IPS-20b (cell line): ENCODE measurements around the gene PTPRB.
"Not testable (repeated sequence)": the region's sequence is repeated elsewhere in the genome, so short reads cannot be mapped to it uniquely, and the experiment has no call there.

ENCODE experiments used
- H3K27ac ChIP-seq: one replicate; pipeline ENCODE4 v1.5.1; 2013; ENCODE audit warnings: low read length
- H3K27me3 ChIP-seq: 2 replicates; pipeline ENCODE4 v1.6.1; 2013; ENCODE audit warnings: mild to moderate bottlenecking, low read length, inconsistent platforms; ENCODE audit not compliant: insufficient read depth
- H3K36me3 ChIP-seq: 2 replicates; pipeline ENCODE4 v1.6.1; 2013; ENCODE audit warnings: low read depth, mild to moderate bottlenecking, inconsistent platforms, low read length, moderate library complexity; ENCODE audit not compliant: insufficient read depth
- H3K4me1 ChIP-seq: 2 replicates; pipeline ENCODE4 v1.6.1; 2013; ENCODE audit warnings: mild to moderate bottlenecking, control low read depth, inconsistent platforms, low read length, moderate library complexity; ENCODE audit not compliant: insufficient read depth
- H3K4me3 ChIP-seq: 2 replicates; pipeline ENCODE4 v1.5.1; 2013; ENCODE audit warnings: mild to moderate bottlenecking, low read length, inconsistent platforms
- H3K9ac ChIP-seq: 2 replicates; pipeline ENCODE4 v1.6.1; 2013; ENCODE audit warnings: low read depth, mild to moderate bottlenecking, inconsistent platforms, low read length, moderate library complexity
- H3K9me3 ChIP-seq: 2 replicates; pipeline ENCODE4 v1.6.1; 2013; ENCODE audit warnings: mild to moderate bottlenecking, low read depth, low read length, inconsistent platforms; ENCODE audit not compliant: insufficient read depth

The PTPRB gene

GRCh38 chr12:70534466-70534865 is 102.8 kb downstream of the PTPRB start:
- Histone ChIP-seq H3K9ac (no peak overlapping the region), H3K27me3 (no peaks in the 10 kb centered on the region), H3K36me3 (no peaks in the 10 kb centered on the region), H3K4me3 (no peak overlapping the region), H3K4me1 (no peaks in the 10 kb centered on the region), H3K9me3 (no peaks in the 10 kb centered on the region), H3K27ac (no peak overlapping the region)

DNA sequence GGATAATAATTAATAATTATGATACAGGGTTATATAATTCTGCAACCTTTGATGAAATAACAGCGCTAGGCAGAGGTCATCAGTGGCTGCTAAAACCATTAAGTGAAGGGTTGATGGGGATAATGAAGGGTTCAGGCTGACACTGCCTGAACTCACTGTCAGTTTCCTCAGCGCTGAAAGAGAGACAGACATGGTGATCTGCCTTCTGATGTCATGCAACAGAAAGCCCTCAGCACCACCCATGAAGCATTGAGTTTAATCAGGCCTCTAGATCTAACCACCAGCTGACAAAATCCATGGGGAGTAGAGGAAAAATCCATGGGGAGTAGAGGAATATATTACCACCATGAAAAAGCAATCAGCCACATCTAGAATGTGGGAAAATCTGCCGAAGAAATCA is 107.6 kb downstream of the PTPRB start:
- no peaks in the 10 kb centered on the region for H3K36me3 ChIP-seq
- H3K27ac ChIP-seq, result no peak overlapping the region
- no peaks in the 10 kb centered on the region for H3K4me1 ChIP-seq
- H3K9me3 ChIP-seq, result no peaks in the 10 kb centered on the region
- H3K9ac ChIP-seq, result no peak overlapping the region
- H3K4me3 ChIP-seq, result no peak overlapping the region
- no peaks in the 10 kb centered on the region for H3K27me3 ChIP-seq

DNA sequence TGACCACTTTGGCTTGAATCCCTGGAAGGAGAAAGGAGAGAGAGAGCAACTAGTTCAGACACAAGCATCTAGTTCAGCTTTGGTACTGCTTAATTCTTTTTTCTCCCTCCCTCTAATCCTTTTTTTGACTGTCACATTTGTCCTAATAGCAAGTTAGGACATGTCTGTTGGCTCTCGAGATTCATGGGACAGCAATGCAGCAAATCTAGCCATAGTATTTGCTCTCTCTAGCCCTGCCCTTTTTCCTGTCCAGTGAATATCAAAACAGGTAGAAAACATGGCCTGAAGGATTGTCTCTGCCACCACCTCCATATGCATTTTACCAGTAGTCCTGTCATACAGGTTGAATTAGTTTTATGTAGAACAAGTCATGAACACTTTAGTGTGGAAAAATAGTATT is 116.4 kb downstream of the PTPRB start:
- Histone ChIP-seq H3K9ac (no peak overlapping the region), H3K27me3 (no peaks in the 10 kb centered on the region), H3K9me3 (no peaks in the 10 kb centered on the region; the same call in 1 of the 2 replicates), H3K4me3 (no peak overlapping the region), H3K27ac (no peak overlapping the region), H3K36me3 (no peaks in the 10 kb centered on the region), H3K4me1 (no peaks in the 10 kb centered on the region)

DNA sequence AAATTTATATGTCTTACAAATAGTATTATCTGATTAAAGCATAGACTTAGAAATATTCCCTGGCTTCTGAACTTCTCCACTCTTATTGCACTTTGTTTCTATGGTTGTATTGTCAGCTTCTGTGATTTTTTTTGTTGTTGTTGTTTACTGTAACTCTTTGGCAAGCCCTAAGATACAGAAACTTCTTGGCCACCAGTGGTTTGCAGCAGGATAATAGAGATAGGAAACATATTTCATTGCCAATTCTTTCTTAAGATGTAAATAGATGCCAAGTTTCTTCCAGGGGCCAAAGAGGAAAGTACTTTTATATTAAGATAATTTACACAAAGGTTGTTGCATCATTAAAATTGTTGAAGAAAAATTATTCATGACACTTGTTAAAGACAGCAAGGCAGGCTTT is 123.8 kb downstream of the PTPRB start:
- H3K4me3 ChIP-seq, result no peak overlapping the region
- peaks cover 3% of the 10 kb centered on the region; the same call in 1 of the 2 replicates for H3K9me3 ChIP-seq
- no peaks in the 10 kb centered on the region; the same call in 1 of the 2 replicates for H3K27me3 ChIP-seq
- H3K27ac ChIP-seq, result no peak overlapping the region
- H3K36me3 ChIP-seq, result no peaks in the 10 kb centered on the region
- 0 out of 2 replicates have a peak, but pooled peaks cover under 1% of the 10 kb centered on the region for H3K4me1 ChIP-seq
- no peak overlapping the region for H3K9ac ChIP-seq

DNA sequence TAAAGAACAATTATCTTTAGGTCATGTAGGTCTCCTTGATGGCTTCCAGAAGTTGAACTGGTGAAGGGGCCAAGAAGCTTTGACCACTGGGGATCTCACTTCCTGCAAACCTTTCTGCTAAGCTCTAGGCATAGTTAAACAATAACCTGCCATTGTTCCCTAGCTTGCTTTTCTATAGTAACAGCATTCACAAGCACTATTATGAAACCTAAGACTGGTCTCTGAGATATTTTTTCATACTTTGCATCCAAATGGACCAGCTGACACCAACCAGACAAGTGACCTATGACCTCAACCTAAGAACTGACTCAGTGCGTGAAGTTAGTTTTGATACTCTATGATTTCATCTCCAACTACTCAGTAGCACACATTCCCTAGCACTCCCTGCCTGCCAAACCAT is 129.1 kb downstream of the PTPRB start:
- H3K4me3 ChIP-seq, result no peak overlapping the region
- H3K36me3 ChIP-seq, result no peaks in the 10 kb centered on the region
- no peak overlapping the region for H3K27ac ChIP-seq
- no peaks in the 10 kb centered on the region; the same call in 1 of the 2 replicates for H3K27me3 ChIP-seq
- H3K4me1 ChIP-seq, result peaks cover 12% of the 10 kb centered on the region; the same call in 1 of the 2 replicates
- H3K9me3 ChIP-seq, result peaks cover 6% of the 10 kb centered on the region; the same call in 1 of the 2 replicates
- no peak overlapping the region for H3K9ac ChIP-seq

- Histone ChIP-seq H3K9ac (no peak overlapping the region), H3K9me3 (peaks cover 6% of the 10 kb centered on the region; the same call in 1 of the 2 replicates), H3K4me3 (no peak overlapping the region), H3K27ac (no peak overlapping the region), H3K4me1 (peaks cover 12% of the 10 kb centered on the region; the same call in 1 of the 2 replicates), H3K36me3 (no peaks in the 10 kb centered on the region), H3K27me3 (no peaks in the 10 kb centered on the region; the same call in 1 of the 2 replicates)
Measured at GRCh38 chr12:70507442-70507841, 129.8 kb downstream of the PTPRB start.

- Histone ChIP-seq H3K36me3 (no peaks in the 10 kb centered on the region), H3K9me3 (peaks cover 36% of the 10 kb centered on the region), H3K4me3 (no peak overlapping the region), H3K4me1 (no peaks in the 10 kb centered on the region), H3K27me3 (no peaks in the 10 kb centered on the region), H3K9ac (no peak overlapping the region), H3K27ac (no peak overlapping the region)
Measured at GRCh38 chr12:70497508-70497907, 139.7 kb downstream of the PTPRB start.

- peaks cover 22% of the 10 kb centered on the region for H3K9me3 ChIP-seq
- H3K27me3 ChIP-seq, H3K4me1 ChIP-seq, H3K27ac ChIP-seq, H3K9ac ChIP-seq, H3K4me3 ChIP-seq, H3K36me3 ChIP-seq: not testable (repeated sequence)
Measured at GRCh38 chr12:70492904-70493303, 144.3 kb downstream of the PTPRB start.

DNA sequence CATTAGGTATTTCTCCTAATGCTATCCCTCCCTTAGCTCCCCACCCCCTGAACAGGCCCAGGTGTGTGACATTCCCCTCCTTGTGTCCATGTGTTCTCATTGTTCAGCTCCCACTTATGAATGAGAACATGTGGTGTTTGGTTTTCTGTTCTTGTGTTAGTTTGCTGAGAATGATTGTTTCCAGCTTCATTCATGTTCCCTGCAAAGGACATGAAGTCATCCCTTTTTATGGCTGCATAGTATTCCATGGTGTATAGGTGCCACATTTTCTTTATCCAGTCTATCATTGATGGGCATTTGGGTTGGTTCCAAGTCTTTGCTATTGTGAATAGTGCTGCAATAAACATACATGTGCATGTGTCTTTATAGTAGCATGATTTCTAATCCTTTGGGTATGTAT is 146.3 kb downstream of the PTPRB start:
- not testable (repeated sequence) for H3K9me3 ChIP-seq, H3K27me3 ChIP-seq, H3K36me3 ChIP-seq, H3K9ac ChIP-seq, H3K4me3 ChIP-seq, H3K27ac ChIP-seq, H3K4me1 ChIP-seq

DNA sequence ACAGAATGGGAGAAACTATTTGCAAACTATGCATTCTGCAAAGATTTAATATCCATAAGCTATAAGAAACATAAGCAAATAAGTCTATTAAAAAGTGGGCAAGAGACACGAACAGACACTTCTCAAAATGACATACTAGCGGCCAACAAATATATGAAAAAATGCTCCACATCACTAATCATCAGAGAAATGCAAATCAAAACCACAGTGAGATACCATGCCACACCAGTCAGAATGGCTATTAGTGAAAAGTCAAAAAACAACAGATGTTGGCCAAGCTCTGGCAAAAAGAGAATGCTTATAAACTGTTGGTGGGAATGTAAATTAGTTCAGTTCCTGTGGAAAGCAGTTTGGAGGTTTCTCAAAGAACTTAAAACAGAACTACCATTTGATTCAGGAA is 149.8 kb downstream of the PTPRB start:
- Histone ChIP-seq H3K27me3 (no peaks in the 10 kb centered on the region), H3K9ac (no peak overlapping the region), H3K4me3 (no peak overlapping the region), H3K36me3 (no peaks in the 10 kb centered on the region), H3K4me1 (no peaks in the 10 kb centered on the region), H3K9me3 (peaks cover 7% of the 10 kb centered on the region), H3K27ac (no peak overlapping the region)

DNA sequence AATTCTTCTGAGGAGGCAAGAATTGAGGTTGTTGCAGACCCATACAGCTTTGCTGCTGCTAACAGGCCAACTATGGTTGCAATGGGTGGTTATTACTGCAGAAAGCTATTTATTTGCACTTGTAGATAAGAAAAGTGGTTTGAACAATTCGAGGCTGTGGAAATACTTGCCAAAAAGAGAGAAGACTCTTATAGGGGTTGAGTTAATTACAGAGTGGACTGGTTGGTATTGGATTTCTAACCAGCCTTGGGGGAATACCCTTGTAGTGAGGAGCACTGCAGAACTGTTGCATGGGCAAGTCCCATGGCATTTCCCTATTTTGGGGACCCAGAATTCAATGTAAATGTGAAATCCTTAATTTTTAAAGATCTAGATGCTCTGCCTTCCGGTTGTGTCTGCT is 150.6 kb downstream of the PTPRB start:
- no peaks in the 10 kb centered on the region for H3K36me3 ChIP-seq
- H3K27me3 ChIP-seq, result no peaks in the 10 kb centered on the region
- no peaks in the 10 kb centered on the region for H3K4me1 ChIP-seq
- H3K9ac ChIP-seq, result no peak overlapping the region
- peaks cover 7% of the 10 kb centered on the region for H3K9me3 ChIP-seq
- no peak overlapping the region for H3K27ac ChIP-seq
- H3K4me3 ChIP-seq, result no peak overlapping the region

DNA sequence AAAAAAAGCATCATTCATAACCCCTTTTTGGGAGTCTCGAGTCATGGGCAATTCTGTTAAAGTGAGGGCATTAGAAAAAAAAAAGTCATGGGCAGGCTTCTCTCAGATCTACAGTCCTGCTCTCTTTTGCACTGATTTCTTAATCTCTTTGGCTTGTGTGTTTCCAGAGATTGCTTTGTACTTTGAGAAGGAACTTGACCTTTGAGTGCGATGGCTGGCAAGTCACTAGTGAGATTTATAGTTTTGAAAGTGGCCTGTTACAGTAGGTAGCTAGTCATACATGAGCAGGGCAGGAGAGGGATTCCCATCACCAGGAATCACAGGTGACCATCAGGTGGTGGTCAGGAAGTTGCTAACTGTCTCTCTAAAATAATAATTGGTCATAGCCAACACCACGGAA is 151.5 kb downstream of the PTPRB start:
- no peaks in the 10 kb centered on the region for H3K36me3 ChIP-seq
- no peak overlapping the region for H3K4me3 ChIP-seq
- H3K27ac ChIP-seq, result no peak overlapping the region
- no peaks in the 10 kb centered on the region for H3K4me1 ChIP-seq
- H3K9ac ChIP-seq, result no peak overlapping the region
- no peaks in the 10 kb centered on the region for H3K27me3 ChIP-seq
- H3K9me3 ChIP-seq, result peaks cover 7% of the 10 kb centered on the region

GRCh38 chr12:70484464-70484863 is 152.8 kb downstream of the PTPRB start:
- no peaks in the 10 kb centered on the region for H3K4me1 ChIP-seq
- H3K9ac ChIP-seq, result no peak overlapping the region
- no peaks in the 10 kb centered on the region for H3K27me3 ChIP-seq
- H3K27ac ChIP-seq, result no peak overlapping the region
- peaks cover 2% of the 10 kb centered on the region for H3K9me3 ChIP-seq
- H3K36me3 ChIP-seq, result no peaks in the 10 kb centered on the region
- H3K4me3 ChIP-seq, result no peak overlapping the region
